Nephron (organoid): ENCODE data around the gene LRRC10B.

Experiments used
- H3K27ac Mint-ChIP-seq, 3 experiments: 2 replicates each; pipeline ENCODE4 v1.8.0; 2020; ENCODE audit warnings: mixed read lengths in 3 of 3, mild to moderate bottlenecking in 2 of 3, moderate library complexity in 1 of 3
- H3K27me3 Mint-ChIP-seq: 2 replicates; pipeline ENCODE4 v1.8.0; 2021; ENCODE audit warnings: low read depth, mild to moderate bottlenecking, moderate library complexity, mixed read lengths
- H3K36me3 Mint-ChIP-seq: 2 replicates; pipeline ENCODE4 v1.8.0; 2020; ENCODE audit warnings: low read depth, mixed read lengths
- H3K4me1 Mint-ChIP-seq: 2 replicates; pipeline ENCODE4 v1.8.0; 2020; ENCODE audit warnings: mixed read lengths
- H3K4me3 Mint-ChIP-seq, 3 experiments: 2 replicates each; pipeline ENCODE4 v1.8.0; 2020; ENCODE audit warnings: mild to moderate bottlenecking in 3 of 3, mixed read lengths in 3 of 3, moderate library complexity in 2 of 3
- H3K9me3 Mint-ChIP-seq: 2 replicates; pipeline ENCODE4 v1.8.0; 2020; ENCODE audit warnings: mixed read lengths
- CTCF ChIP-seq, 3 experiments: fragments of 200-600 bp; sonication (generic); IDR thresholded peaks; one replicate each; pipeline ENCODE4 v1.5.0; 2021; ENCODE audit warnings: antibody characterized with exemption in 3 of 3; ENCODE audit not compliant: unreplicated experiment in 3 of 3

LRRC10B gene

GRCh38 chr11:61526956-61527731, 18.6 kb downstream of the LRRC10B start:
- Mint-ChIP-seq H3K4me3 (no peak overlapping the region), H3K36me3 (no peaks in the 10 kb centered on the region), H3K27me3 (peaks cover 4% of the 10 kb centered on the region), H3K27ac (peak overlapping the region in 1 of 3 experiments; percentile 70), H3K4me1 (peaks cover 28% of the 10 kb centered on the region), H3K9me3 (no peaks in the 10 kb centered on the region)
- no peak for TF ChIP-seq CTCF (IDR thresholded peaks at IDR 0.05; ENCODE audit: unreplicated experiment in 3 of 3)

GRCh38 chr11:61528114-61528513, 19.6 kb downstream of the LRRC10B start:
- no peak for TF ChIP-seq CTCF (IDR thresholded peaks at IDR 0.05; ENCODE audit: unreplicated experiment in 3 of 3)
- no peaks in the 10 kb centered on the region for H3K9me3 Mint-ChIP-seq
- H3K36me3 Mint-ChIP-seq, result no peaks in the 10 kb centered on the region
- peaks cover 4% of the 10 kb centered on the region for H3K27me3 Mint-ChIP-seq
- H3K27ac Mint-ChIP-seq, result peak overlapping the region in 2 of 3 experiments; percentile 30 to 70
- peaks cover 33% of the 10 kb centered on the region for H3K4me1 Mint-ChIP-seq
- no peak overlapping the region for H3K4me3 Mint-ChIP-seq

- Mint-ChIP-seq H3K27ac (no peak overlapping the region), H3K9me3 (no peaks in the 10 kb centered on the region), H3K4me3 (no peak overlapping the region), H3K36me3 (no peaks in the 10 kb centered on the region), H3K4me1 (peaks cover 40% of the 10 kb centered on the region), H3K27me3 (no peaks in the 10 kb centered on the region)
- TF ChIP-seq CTCF (IDR thresholded peaks at IDR 0.05; ENCODE audit: unreplicated experiment in 3 of 3), result no peak
Measured at GRCh38 chr11:61529537-61530225, 21.1 kb downstream of the LRRC10B start.

- no peaks in the 10 kb centered on the region for H3K9me3 Mint-ChIP-seq
- no peak overlapping the region for H3K4me3 Mint-ChIP-seq
- peaks cover 4% of the 10 kb centered on the region for H3K27me3 Mint-ChIP-seq
- no peak overlapping the region for H3K27ac Mint-ChIP-seq
- TF ChIP-seq CTCF (IDR thresholded peaks at IDR 0.05; ENCODE audit: unreplicated experiment in 3 of 3), result no peak
- H3K36me3 Mint-ChIP-seq, result no peaks in the 10 kb centered on the region
- H3K4me1 Mint-ChIP-seq, result peaks cover 47% of the 10 kb centered on the region
Measured at GRCh38 chr11:61531044-61531443, 22.5 kb downstream of the LRRC10B start.

- TF ChIP-seq CTCF (IDR thresholded peaks at IDR 0.05; ENCODE audit: unreplicated experiment in 3 of 3), result peak; percentile 45 to 57 (median 46)
- Mint-ChIP-seq H3K36me3 (no peaks in the 10 kb centered on the region), H3K4me3 (no peak overlapping the region), H3K4me1 (peaks cover 37% of the 10 kb centered on the region), H3K27me3 (peaks cover 4% of the 10 kb centered on the region), H3K27ac (no peak overlapping the region), H3K9me3 (no peaks in the 10 kb centered on the region)
Measured at GRCh38 chr11:61532134-61533038, 23.8 kb downstream of the LRRC10B start.
